ENCODE results near the gene CD247.

CD247 gene

GRCh38 chr1:167489571-167490340, 28.6 kb downstream of the CD247 start:
- DNase-seq (ENCODE audit: low spot score) = no peak

- no peak for DNase-seq (ENCODE audit: low spot score)
Observed at GRCh38 chr1:167488786-167489185, 29.5 kb downstream of the CD247 start.

- DNase-seq (ENCODE audit: low spot score) = no peak
Observed at GRCh38 chr1:167487614-167488013, 30.7 kb downstream of the CD247 start.

DNA sequence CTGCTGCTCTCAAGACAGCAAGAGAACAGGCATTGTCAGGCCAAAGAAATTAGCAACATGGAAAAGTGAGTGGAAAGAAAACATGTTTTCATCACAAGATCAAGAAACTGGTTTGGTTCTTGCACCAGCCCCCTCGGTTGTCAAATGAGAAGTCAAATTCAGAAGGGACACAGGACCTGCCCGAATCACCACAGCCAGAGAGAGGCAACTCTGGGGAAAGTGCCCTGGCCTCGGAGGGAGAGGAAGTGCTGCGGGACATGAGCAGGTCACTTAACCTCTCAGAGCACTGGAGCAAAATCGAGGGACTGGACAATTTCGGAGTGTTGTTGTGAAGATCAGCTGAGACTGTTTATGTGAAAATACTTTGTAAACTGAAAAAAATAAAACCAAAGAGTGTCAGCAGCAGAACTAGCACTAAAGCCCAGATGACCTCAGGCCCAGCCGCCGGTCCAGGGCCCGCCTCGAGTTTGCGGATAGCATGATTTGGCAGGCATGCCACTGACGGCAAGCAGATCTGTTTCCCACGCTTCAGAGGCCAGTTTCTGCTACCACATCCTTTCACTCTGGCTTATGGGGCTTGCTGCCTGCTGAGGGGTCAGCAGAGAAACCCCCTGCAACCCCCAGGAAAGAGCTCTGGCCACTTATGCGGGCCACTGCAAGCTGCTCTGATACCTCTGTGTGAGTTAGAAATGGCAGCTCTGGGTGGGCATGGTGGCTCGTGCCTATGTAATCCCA, 32.1 kb downstream of the CD247 start:
- no peak for DNase-seq (ENCODE audit: low spot score)

DNA sequence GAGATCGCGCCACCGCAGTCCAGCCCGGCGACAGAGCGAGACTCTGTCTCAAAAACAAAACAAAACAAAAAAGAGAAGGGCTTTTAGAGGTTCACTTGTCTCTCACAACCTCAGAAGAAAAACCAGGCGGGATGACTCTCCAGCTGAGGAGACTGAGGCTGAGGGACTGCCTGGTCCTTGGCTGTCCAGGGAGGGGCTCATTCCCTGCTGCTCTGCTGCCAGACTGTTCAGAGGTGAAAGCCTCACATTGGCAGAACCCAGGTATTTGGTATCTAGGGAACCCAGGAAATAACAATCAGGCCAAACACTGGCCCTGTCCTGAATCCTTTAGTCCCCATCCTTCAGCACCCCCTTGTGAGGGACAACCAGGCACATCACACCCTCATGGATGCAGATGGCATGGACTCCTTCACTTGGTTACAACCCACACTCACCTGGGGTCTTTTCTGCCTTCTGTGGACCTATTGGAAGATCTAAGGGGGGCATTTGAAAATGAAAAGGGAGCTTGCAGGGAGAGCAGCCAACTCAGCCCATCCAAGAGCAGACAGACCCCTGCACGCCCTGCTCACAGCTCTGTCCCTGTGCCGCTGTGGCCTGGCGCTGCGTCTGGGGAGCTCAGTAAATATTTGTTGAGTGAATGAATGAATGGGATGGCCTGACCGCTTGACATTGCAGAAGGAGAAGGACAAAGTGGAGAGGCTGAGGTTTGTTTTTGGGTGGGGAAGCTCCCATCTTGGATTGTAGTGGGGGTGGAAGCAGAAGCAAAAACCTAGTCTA, 33.4 kb downstream of the CD247 start:
- no peak for DNase-seq (ENCODE audit: low spot score)

- DNase-seq (ENCODE audit: low spot score) = no peak
Observed at GRCh38 chr1:167483790-167484189, 34.5 kb downstream of the CD247 start.

GRCh38 chr1:167482184-167482583, 36.1 kb downstream of the CD247 start:
- no peak for DNase-seq (ENCODE audit: low spot score)

- no peak for DNase-seq (ENCODE audit: low spot score)
Observed at GRCh38 chr1:167479331-167479979, 38.9 kb downstream of the CD247 start.

DNA sequence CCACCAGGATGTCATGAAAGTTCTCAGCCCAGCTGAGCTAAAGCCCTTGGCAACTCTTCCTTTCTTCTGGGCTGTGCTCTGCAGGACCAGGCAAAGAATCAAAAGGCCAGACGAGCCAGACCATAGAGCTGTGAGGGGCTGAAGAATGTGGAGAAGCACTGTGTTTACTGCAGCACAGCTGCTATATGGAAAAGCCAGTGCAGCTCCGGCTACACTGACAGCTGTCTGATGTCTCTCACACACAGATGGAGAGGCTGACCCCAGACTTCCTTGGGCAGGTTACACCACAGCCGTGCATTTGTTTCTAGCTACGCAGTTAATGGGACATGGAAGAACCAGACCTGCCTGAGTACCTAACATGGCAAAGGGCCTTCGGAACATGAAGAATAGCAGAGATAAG, 40.3 kb downstream of the CD247 start:
- DNase-seq (ENCODE audit: low spot score) = no peak

DNA sequence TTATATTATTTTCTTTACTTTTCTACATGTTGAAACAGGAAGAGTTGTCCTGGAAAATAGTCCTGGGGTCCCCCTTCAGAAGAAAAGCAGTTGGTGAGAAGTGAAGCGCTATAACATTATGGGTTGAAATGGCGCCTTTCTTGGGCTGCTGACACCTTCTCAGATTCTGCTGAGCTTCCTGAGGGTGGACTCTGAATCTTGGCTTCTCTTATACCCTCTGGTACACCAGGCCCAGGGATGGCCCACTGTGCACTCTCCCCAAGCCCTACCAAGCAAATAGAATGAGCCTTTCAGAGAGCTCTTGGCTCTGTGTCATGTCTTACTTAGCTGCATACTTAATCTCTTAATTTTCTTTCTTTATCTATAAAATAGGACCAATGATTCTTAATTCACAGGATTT, 42.3 kb downstream of the CD247 start:
- no peak for DNase-seq (ENCODE audit: low spot score)

GRCh38 chr1:167474191-167474641, 44.1 kb downstream of the CD247 start:
- no peak for DNase-seq (ENCODE audit: low spot score)

DNA sequence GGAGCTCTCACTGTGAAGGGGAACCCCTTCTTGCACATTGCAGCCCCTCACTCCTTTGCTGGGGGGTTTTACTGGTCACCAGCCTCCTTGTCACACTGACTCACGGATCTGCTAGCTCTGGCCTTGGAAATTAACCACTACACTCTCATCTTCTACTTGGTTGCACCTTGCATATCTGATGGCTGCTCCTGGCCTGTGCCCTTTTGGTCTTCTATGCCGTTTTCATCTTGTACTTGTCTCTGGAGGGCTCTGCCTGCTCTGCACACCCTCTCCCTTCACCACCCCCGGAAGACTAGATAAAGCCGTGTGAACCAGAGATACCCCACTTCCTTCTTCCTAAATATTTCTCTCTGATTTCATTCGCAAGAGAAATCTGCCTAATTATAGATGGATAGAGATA, 44.6 kb downstream of the CD247 start:
- DNase-seq (ENCODE audit: low spot score) = no peak

- no peak for DNase-seq (ENCODE audit: low spot score)
Observed at GRCh38 chr1:167472752-167473521, 45.4 kb downstream of the CD247 start.

GRCh38 chr1:167471568-167471967, 46.8 kb downstream of the CD247 start:
- no peak for DNase-seq (ENCODE audit: low spot score)

DNA sequence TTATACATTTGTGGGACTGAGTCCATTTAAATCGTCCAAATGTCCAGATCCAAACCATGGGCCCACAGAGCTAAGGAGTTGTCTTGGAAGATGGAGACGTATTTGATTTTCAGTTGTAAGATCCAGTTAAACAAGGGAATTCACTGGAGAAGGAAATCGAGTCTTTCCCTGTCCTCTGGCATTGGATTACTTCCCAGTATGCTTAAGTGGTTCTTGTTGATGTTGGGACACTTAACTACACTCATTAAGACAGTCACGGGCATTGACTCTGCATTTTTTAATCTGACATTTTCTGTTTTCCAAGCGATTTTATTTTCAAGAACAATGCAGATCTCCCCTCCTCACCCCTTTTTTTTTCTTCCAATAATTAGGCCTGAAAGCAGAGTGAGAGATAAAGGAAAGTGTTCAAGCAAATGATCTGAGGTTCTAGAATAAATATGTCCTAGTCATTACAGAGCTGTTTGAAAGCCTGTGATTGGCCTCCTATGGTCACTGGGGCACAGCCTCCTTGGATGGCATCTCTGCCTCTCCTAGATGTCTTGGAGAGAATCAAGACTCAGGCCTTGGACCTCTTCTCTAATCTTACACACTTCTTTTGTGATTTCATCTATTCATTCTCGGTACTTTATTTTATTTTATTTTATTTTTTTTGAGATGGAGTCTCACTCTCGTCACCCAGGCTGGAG, 48.9 kb downstream of the CD247 start:
- DNase-seq (ENCODE audit: low spot score) = no peak

DNA sequence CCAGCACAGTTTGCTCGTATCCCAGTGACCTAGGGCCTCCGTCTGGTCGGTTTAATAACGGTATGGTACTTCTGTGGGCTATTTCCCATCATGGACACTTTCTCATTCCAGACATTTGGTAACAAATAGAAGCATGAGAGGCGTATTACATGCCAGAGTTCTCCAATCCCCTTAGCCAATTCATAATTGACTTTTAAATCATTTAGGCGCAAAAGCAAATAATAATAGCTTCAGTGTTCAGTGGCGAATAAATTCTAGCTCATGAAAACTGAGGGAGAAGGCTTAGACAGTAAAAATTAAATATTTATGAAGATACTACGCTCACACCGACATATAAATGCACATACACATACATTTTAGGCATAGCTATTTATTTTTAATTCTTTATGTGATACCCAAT, 50.6 kb downstream of the CD247 start:
- DNase-seq (ENCODE audit: low spot score) = no peak

DNA sequence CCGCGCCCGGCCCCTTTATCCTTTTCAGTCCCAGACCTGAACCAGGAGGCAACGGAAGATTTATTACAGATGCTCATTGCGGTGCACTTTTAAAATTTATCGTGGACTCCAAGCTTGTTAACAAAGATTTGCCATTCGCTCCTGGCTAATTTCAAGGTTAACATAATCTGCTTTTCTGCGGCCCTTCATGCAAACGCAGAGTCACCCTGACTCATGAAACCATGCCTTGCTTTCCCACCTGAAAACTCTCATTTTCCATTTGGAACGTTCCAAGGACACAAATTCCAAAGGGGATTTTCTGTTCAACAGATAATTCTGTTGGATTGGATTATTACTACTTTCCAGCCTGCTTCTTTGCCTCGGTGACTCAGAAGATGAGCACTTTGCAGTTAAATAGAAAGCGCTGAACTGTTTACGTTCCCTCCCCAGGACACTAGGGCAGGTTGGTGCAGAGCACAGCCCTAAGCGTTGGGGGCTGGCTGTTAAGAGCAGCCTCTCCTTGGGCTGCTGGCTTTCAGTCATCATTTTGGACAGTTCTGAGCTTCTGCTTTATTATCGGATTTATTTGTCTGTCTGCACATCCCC, 51.1 kb downstream of the CD247 start:
- DNase-seq (ENCODE audit: low spot score) = no peak

DNA sequence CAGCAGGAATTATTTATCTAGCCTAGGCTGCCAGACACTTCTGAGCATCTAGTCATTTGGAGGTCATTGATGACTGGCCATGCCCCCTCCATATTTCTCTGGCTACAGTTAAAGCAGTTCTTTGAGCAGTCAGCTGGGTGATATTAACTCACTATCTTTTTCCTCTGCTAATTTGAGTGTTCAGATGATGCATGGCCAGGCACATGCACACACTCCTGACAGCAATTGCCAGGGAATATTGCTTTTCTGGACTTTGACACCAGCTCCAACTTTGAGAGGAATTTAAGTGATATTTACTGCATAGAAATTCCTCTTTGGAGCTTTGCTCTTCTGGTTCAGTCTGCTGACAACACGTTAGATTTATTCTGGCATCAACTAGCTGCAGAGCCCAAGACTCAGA, 52.6 kb downstream of the CD247 start:
- DNase-seq (ENCODE audit: low spot score) = no peak

DNA sequence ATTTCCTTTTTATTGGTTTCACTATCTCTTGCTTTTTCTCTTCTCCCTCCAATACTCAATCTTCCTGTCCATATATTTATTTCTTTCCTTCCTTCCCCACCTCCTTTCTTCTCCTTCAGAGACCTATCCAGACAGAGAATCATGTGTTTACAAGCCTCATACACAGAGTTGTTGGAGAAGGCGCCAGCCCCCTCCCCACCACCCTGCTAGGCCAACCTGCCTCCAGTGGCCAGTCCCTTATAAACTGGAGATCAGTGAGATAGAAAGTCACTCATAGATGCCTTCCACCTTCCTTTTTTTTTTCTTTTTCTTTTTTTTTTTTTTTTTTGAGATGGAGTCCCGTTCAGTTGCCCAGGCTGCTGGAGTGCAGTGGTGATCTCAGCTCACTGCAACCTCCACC, 53.3 kb downstream of the CD247 start:
- no peak for DNase-seq (ENCODE audit: low spot score)

DNA sequence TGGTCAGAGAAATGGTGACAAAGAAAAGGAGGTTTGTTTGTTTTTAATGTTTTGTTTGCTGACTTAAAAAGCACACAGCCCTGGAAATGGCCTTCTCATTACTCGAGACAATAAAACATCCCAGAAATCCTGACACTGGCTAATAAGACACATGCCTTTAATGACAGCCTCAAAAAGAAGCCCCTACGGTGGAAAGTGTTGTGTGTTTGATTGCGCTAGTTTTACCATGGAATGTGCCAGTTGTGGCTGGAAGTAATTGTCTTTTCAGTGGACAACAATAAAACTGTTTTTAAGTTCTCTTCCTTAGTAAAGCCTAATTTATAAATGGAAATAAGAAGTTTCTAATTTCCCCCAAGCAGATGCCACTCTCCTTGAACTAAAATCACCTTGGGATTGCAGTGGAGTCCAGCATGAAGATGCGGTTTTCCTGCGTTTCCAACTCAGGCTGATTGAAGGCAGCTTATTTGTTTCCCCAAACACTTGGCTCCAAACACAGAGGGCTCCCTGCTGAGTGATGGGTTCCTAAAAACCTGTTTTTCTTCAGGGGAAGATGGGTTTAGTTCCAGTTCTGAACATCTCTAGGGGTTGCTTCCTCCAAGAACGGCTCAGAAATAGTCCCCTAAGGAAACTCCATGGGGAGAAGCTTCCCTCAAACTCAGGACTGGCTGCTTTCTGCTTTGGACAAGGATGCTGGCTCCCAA, 54.3 kb downstream of the CD247 start:
- DNase-seq (ENCODE audit: low spot score) = no peak

Data from globus pallidus (tissue), 1 donor.